HTERT RPE-1 (cell line): ENCODE data around the gene BOC.

Source experiments
- in situ Hi-C: fragments of 300-500 bp; cut with MboI; formaldehyde crosslinking; loops from 4 replicates; pipeline ENCODE4 v1.14.3; 2020; ENCODE audit warnings: low sequenced_read_pairs

The BOC gene

GRCh38 chr3:113330742-113331141 is 119.4 kb downstream of the BOC start:
- in situ Hi-C loops = no loop called here

GRCh38 chr3:113331187-113331586 is 119.8 kb downstream of the BOC start:
- in situ Hi-C loops = no loop called here
